Stimulated activated CD4-positive, alpha-beta T cell treated with anti-CD3 and anti-CD28 coated beads, Interleukin-2, amount 100 ng/mL, for 48 hours (primary cell): Measurements from ENCODE around the gene PPP1R12A.
"Not testable (repeated sequence)": the region's sequence is repeated elsewhere in the genome, so short reads cannot be mapped to it uniquely, and the experiment has no call there.

Experiments
- DNase-seq, 2 donors: peaks; one replicate each; pipeline ENCODE4 v3.0.0-alpha.2; 2020

The PPP1R12A gene

GRCh38 chr12:79935021-79935623 lies at the start of gene PPP1R12A:
PPP1R12A (minus strand) TSS chr12:79935097; CDS start chr12:79934931, 166 bp downstream.
- peak; percentile 89 for DNase-seq

- no peak for DNase-seq
These were observed 49.2 kb upstream of the PPP1R12A start for GRCh38 chr12:79983986-79984620.

GRCh38 chr12:79983492-79983891 lies 48.6 kb upstream of the PPP1R12A start:
- no peak for DNase-seq

- DNase-seq = no peak
These were observed 47.5 kb upstream of the PPP1R12A start for GRCh38 chr12:79982086-79983062.

GRCh38 chr12:79978692-79979091 lies 43.8 kb upstream of the PPP1R12A start:
- no peak for DNase-seq

GRCh38 chr12:79977856-79978460 lies 43.1 kb upstream of the PPP1R12A start:
- DNase-seq = not testable (repeated sequence)

- DNase-seq = no peak
These were observed 40.2 kb upstream of the PPP1R12A start for GRCh38 chr12:79975143-79975542.

- no peak for DNase-seq
These were observed 38.9 kb upstream of the PPP1R12A start for GRCh38 chr12:79973801-79974200.

- DNase-seq = no peak
These were observed 29.3 kb upstream of the PPP1R12A start for GRCh38 chr12:79964100-79964627.

- no peak for DNase-seq
These were observed 26.5 kb upstream of the PPP1R12A start for GRCh38 chr12:79961411-79961810.

- DNase-seq = no peak
These were observed 24.6 kb upstream of the PPP1R12A start for GRCh38 chr12:79959484-79959883.

GRCh38 chr12:79956896-79957295 lies 22.0 kb upstream of the PPP1R12A start:
- DNase-seq = no peak

GRCh38 chr12:79955561-79955960 lies 20.7 kb upstream of the PPP1R12A start:
- DNase-seq = no peak

- DNase-seq = no peak
These were observed 19.2 kb upstream of the PPP1R12A start for GRCh38 chr12:79954037-79954610.

GRCh38 chr12:79949098-79949497 lies 14.2 kb upstream of the PPP1R12A start:
- no peak for DNase-seq

GRCh38 chr12:79945433-79945832 lies 10.5 kb upstream of the PPP1R12A start:
- no peak for DNase-seq

GRCh38 chr12:79944565-79944964 lies 9.7 kb upstream of the PPP1R12A start:
- DNase-seq = no peak

- not testable (repeated sequence) for DNase-seq
These were observed 7.9 kb upstream of the PPP1R12A start for GRCh38 chr12:79942846-79943245.

GRCh38 chr12:79939728-79940310 lies 4.9 kb upstream of the PPP1R12A start:
- DNase-seq = no peak

GRCh38 chr12:79938843-79939242 lies 3.9 kb upstream of the PPP1R12A start:
- no peak for DNase-seq

- DNase-seq = no peak
These were observed 1.8 kb upstream of the PPP1R12A start for GRCh38 chr12:79936670-79937069.
